Prostate gland (tissue), 2 donors: Measurements from ENCODE around the gene MTA3. TPM values are rescaled to one million over a fixed set of nuclear protein-coding genes. Genes with fewer than 3 reads are reported as not detected.

ENCODE experiments used
- DNase-seq: peaks from one replicate; pipeline ENCODE4 v3.0.0-alpha.2; 2019; ENCODE audit warnings: low spot score
- H3K27ac ChIP-seq, 2 donors: fragments of 200-600 bp; sonication (generic); 2 replicates each; pipeline ENCODE4 v1.5.1; 2017 to 2019
- H3K27me3 ChIP-seq: fragments of 200-600 bp; sonication (generic); replicated peaks from 2 replicates; pipeline ENCODE4 v1.5.1; 2019; ENCODE audit not compliant: insufficient read depth
- H3K36me3 ChIP-seq, 2 donors: fragments of 200-600 bp; sonication (generic); 1 replicate in 1 of 2; 2 replicates in 1 of 2; pipeline versions ENCODE4 v1.5.1 to v1.8.1; 2017 to 2019
- H3K4me1 ChIP-seq: fragments of 200-600 bp; sonication (generic); replicated peaks from 2 replicates; pipeline ENCODE4 v1.5.1; 2019
- H3K4me3 ChIP-seq, 2 donors: fragments of 200-600 bp; sonication (generic); 2 replicates each; pipeline ENCODE4 v1.5.1; 2017 to 2019
- H3K9me3 ChIP-seq: fragments of 200-600 bp; sonication (generic); 2 replicates; pipeline ENCODE4 v1.5.1; 2017
- CTCF ChIP-seq, 4 experiments: fragments of 200-600 bp in 2 of 4; fragments of 450-650 bp in 2 of 4; sonication (generic) in 2 of 4; IDR thresholded peaks; 1 replicate in 3 of 4; 2 replicates in 1 of 4; pipeline ENCODE4 v1.5.1; 2016 to 2019; ENCODE audit warnings: antibody characterized with exemption in 4 of 4, mild to moderate bottlenecking in 2 of 4, moderate library complexity in 2 of 4
- POLR2A ChIP-seq: fragments of 450-650 bp; IDR thresholded peaks from one replicate; pipeline ENCODE4 v1.6.1; 2016; ENCODE audit warnings: antibody characterized with exemption, mild to moderate bottlenecking
- POLR2AphosphoS5 ChIP-seq: sonication (generic); formaldehyde crosslinking; IDR thresholded peaks from one replicate; pipeline ENCODE4 v1.6.1; 2017; ENCODE audit warnings: antibody characterized with exemption
- WGBS: methylation state at CpG from one replicate; pipeline ENCODE4 v1.1.5; 2018; 5-methylcytosine and 5-hydroxymethylcytosine counted together
- intact Hi-C: fragments of 100-400 bp; cut with DNase I; formaldehyde crosslinking; loops from one replicate; pipeline ENCODE4 v1.14.2; 2022
- total RNA-seq, 2 donors: library from RNA; depleted of rRNA; stranded (reverse); fragments of >200 nt; gene quantifications; one replicate each; pipeline ENCODE4 v1.1.0, GENCODE V29; 2016

The MTA3 gene
- total RNA-seq, 2 donors from 2014 or later, result 23.6 to 53.4 TPM

DNA sequence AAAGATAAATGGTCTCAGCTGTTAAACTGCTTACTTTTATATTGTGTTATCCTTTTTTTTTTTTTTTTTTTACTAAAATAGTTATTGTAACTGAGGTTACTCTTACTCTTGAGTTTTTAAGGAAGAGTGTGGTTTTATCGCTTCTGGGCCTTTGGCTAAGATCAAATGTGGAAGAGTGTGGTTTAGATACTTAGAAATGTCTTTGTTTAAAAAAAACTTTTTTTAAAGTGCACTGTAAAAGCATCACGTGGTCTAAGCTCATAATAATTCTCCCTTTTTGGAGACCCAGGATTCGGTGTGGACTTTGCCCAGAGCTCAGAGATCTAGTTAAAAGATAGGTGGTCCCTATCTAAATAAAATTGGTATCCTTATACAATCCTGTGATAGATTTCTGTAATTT lies 207.4 kb downstream of the MTA3 start:
- no peak for TF ChIP-seq POLR2AphosphoS5
- no peak for TF ChIP-seq POLR2A
- TF ChIP-seq CTCF (IDR thresholded peaks at IDR 0.05), result no peak
- intact Hi-C loops, result no loop called here
- DNase-seq, result no peak
- Histone ChIP-seq H3K4me1 (no peaks in the 10 kb centered on the region), H3K27me3 (no peaks in the 10 kb centered on the region), H3K36me3 (no peaks in the 10 kb centered on the region), H3K9me3 (no peaks in the 10 kb centered on the region), H3K4me3 (no peak overlapping the region), H3K27ac (no peak overlapping the region)
- 40% methylated on average over 3 of the region's 3 CpGs for WGBS

- H3K9me3 ChIP-seq, result no peaks in the 10 kb centered on the region
- intact Hi-C loops, result no loop called here
- H3K27ac ChIP-seq, result no peak overlapping the region
- TF ChIP-seq POLR2A (no peak), CTCF (IDR thresholded peaks at IDR 0.05) (no peak), POLR2AphosphoS5 (no peak)
- H3K4me1 ChIP-seq, result no peaks in the 10 kb centered on the region
- no peaks in the 10 kb centered on the region for H3K36me3 ChIP-seq
- no peak for DNase-seq
- 78% methylated on average over 3 of the region's 3 CpGs for WGBS
- H3K27me3 ChIP-seq, result no peaks in the 10 kb centered on the region
- no peak overlapping the region for H3K4me3 ChIP-seq
Observed at GRCh38 chr2:42777883-42778805, 209.7 kb downstream of the MTA3 start.

- WGBS, result 95% methylated on average over 1 of the region's 1 CpG
- Histone ChIP-seq H3K27me3 (no peaks in the 10 kb centered on the region), H3K27ac (no peak overlapping the region), H3K36me3 (no peaks in the 10 kb centered on the region), H3K4me1 (no peaks in the 10 kb centered on the region), H3K9me3 (no peaks in the 10 kb centered on the region), H3K4me3 (no peak overlapping the region)
- intact Hi-C loops, result no loop called here
- DNase-seq, result no peak
- no peak for TF ChIP-seq POLR2AphosphoS5
- TF ChIP-seq POLR2A, result no peak
- TF ChIP-seq CTCF (IDR thresholded peaks at IDR 0.05), result no peak
Observed at GRCh38 chr2:42781181-42781580, 212.7 kb downstream of the MTA3 start.

DNA sequence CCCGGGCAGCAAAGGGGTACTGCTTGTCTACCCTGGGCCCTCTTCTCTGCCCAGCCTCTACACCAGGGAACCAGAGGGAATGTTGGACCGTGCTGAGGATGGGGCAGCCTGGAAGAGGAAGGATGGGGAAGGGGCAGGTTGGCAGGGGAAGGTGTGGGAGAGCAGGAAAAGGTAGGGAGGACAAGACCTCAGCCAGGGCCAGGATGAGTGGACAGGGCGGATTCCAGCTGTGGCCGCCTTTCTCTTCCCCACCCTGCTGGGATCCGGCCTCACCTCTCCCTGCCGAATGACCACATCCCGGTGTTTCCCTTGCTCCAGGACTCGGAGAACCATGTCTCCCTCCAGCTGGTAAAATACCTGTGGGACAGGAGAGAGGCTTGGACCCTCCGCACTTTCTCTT lies 215.1 kb downstream of the MTA3 start:
- WGBS, result 83% methylated on average over 9 of the region's 9 CpGs

More for the DNA sequence above, 215.1 kb downstream of the MTA3 start:
- H3K4me1 ChIP-seq, result no peaks in the 10 kb centered on the region
- H3K27ac ChIP-seq, result no peak overlapping the region
- no peak for DNase-seq
- TF ChIP-seq POLR2AphosphoS5 (no peak), CTCF (IDR thresholded peaks at IDR 0.05) (no peak), POLR2A (no peak)
- no peaks in the 10 kb centered on the region for H3K36me3 ChIP-seq
- intact Hi-C loops, result no loop called here
- H3K27me3 ChIP-seq, result no peaks in the 10 kb centered on the region
- no peak overlapping the region for H3K4me3 ChIP-seq
- H3K9me3 ChIP-seq, result no peaks in the 10 kb centered on the region
